ENCODE data around the gene WDR82. TPM values are rescaled to one million over a fixed set of nuclear protein-coding genes. Genes with fewer than 3 reads are reported as not detected.

The WDR82 gene
- total and polyA plus RNA-seq, 2 experiments from 2014 or later, result 25.2 to 71.8 TPM

DNA sequence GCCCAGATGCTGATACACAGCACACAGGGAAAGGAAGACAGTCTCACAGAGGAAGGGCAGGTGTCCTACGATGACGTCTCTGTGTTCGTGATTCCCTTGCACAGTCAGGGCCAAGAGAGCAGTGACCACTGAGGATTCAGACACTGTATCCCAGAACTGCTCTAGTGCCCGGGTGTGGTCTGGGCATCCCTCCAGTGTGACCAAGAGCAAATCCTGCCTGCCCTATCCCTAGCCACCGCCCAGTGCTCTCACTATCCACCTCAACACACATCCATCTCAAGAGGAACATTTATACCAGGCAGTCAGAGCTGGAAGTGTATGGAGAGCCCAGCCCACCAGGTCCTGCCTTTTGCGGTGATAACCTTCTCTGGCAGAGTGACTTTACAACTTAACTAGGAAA, 28.8 kb downstream of the WDR82 start:
- no peaks in the 10 kb centered on the region for H3K9me3 Mint-ChIP-seq
- no peak for DNase-seq (ENCODE audit: low spot score)
- peaks cover 25% of the 10 kb centered on the region for H3K27me3 ChIP-seq (ENCODE audit: insufficient read depth)
- peaks cover 25% of the 10 kb centered on the region; the same call in 2 of the 3 replicates for H3K36me3 Mint-ChIP-seq (ENCODE audit: low read depth)
- H3K27me3 Mint-ChIP-seq (ENCODE audit: insufficient read depth, low read depth, poor library complexity), result peaks cover 41% of the 10 kb centered on the region
- no peaks in the 10 kb centered on the region for H3K79me2 ChIP-seq (replicated peaks; ENCODE audit: insufficient read depth)
- H4K20me1 ChIP-seq (replicated peaks; ENCODE audit: insufficient read depth), result peaks cover 9% of the 10 kb centered on the region; the same call in 1 of the 2 replicates
- peaks cover 8% of the 10 kb centered on the region for H3F3A ChIP-seq (replicated peaks; ENCODE audit: low read depth)
- H3K27ac ChIP-seq (ENCODE audit: low read depth), result no peak overlapping the region
- ATAC-seq, result no peak
- H3K4me1 Mint-ChIP-seq, result peaks cover 5% of the 10 kb centered on the region; the same call in 2 of the 3 replicates
- H2AFZ ChIP-seq, result no peak overlapping the region
- H3K9me2 ChIP-seq (ENCODE audit: insufficient read depth), result no peaks in the 10 kb centered on the region
- H3K36me3 ChIP-seq (ENCODE audit: insufficient read depth), result peaks cover 9% of the 10 kb centered on the region
- no peak overlapping the region for H3K4me3 ChIP-seq
- no peak overlapping the region for H3K4me2 ChIP-seq
- no peak for TF ChIP-seq CREB1 (CRISPR knock-in tag; IDR thresholded peaks at IDR 0.05; ENCODE audit: low read depth)
- TF ChIP-seq, protein P1, sequence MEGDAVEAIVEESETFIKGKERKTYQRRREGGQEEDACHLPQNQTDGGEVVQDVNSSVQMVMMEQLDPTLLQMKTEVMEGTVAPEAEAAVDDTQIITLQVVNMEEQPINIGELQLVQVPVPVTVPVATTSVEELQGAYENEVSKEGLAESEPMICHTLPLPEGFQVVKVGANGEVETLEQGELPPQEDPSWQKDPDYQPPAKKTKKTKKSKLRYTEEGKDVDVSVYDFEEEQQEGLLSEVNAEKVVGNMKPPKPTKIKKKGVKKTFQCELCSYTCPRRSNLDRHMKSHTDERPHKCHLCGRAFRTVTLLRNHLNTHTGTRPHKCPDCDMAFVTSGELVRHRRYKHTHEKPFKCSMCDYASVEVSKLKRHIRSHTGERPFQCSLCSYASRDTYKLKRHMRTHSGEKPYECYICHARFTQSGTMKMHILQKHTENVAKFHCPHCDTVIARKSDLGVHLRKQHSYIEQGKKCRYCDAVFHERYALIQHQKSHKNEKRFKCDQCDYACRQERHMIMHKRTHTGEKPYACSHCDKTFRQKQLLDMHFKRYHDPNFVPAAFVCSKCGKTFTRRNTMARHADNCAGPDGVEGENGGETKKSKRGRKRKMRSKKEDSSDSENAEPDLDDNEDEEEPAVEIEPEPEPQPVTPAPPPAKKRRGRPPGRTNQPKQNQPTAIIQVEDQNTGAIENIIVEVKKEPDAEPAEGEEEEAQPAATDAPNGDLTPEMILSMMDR (conservative IDR thresholded peaks at IDR 0.05; ENCODE audit: low read depth in 2 of 2), result no peak
- TF ChIP-seq EZH2 (IDR thresholded peaks at IDR 0.05; ENCODE audit: low read depth, unreplicated experiment), result no peak
- no peak for TF ChIP-seq STAT1 (IDR thresholded peaks at IDR 0.05; ENCODE audit: unreplicated experiment)
- no peak for TF ChIP-seq ZNF114 (CRISPR knock-in tag; IDR thresholded peaks at IDR 0.05)
- TF ChIP-seq POLR2AphosphoS5 (IDR thresholded peaks at IDR 0.05; ENCODE audit: low read depth), result peak; percentile 37
- H3K4me3 Mint-ChIP-seq, result no peak overlapping the region
- H3K4me1 ChIP-seq (ENCODE audit: insufficient read depth), result peaks cover 11% of the 10 kb centered on the region; the same call in 1 of the 2 replicates
- H3K27ac Mint-ChIP-seq, result no peak overlapping the region

DNA sequence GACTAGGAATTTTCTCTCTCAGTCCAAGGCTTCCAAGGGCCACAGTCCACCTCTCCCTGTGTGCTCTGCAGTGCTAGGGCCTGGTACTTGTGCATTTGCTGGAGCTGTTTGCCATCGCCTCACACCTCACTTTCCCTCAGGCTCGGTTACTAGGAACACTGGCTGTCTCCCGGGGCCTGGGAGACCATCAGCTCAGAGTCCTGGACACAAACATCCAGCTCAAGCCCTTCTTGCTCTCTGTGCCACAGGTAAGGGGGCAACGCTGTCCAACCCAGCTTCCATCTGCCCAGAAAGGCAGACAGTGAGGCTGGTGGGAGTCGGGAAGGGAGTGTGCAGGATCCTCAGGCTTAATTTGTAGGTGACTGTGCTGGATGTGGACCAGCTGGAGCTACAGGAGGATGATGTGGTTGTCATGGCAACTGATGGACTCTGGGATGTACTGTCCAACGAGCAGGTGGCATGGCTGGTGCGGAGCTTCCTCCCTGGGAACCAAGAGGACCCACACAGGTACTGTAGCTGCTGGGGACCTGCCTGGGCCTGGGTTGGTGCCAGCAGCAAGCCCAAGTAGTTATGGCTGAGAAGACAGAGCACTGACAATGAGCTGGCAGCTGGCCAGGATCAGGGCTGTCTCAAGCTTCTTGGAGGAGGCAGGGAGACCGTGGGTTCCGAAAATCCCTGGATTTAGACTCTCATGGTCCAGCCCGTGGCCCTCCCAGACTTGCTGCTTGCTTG, 29.5 kb downstream of the WDR82 start:
- no peak overlapping the region for H3K4me2 ChIP-seq
- 0 out of 2 replicates have a peak, but pooled peaks cover 8% of the 10 kb centered on the region for H4K20me1 ChIP-seq (replicated peaks; ENCODE audit: insufficient read depth)
- Mint-ChIP-seq H3K27ac (no peak overlapping the region), H3K9me3 (no peaks in the 10 kb centered on the region), H3K27me3 (ENCODE audit: insufficient read depth, low read depth, poor library complexity) (peaks cover 48% of the 10 kb centered on the region), H3K4me3 (no peak overlapping the region), H3K4me1 (peaks cover 5% of the 10 kb centered on the region), H3K36me3 (ENCODE audit: low read depth) (peaks cover 18% of the 10 kb centered on the region; the same call in 2 of the 3 replicates)
- H3K79me2 ChIP-seq (replicated peaks; ENCODE audit: insufficient read depth), result no peaks in the 10 kb centered on the region
- H3K27ac ChIP-seq (ENCODE audit: low read depth), result no peak overlapping the region
- ATAC-seq (no peak), DNase-seq (ENCODE audit: low spot score) (no peak)
- peaks cover 32% of the 10 kb centered on the region for H3K27me3 ChIP-seq (ENCODE audit: insufficient read depth)
- no peak overlapping the region for H3K4me3 ChIP-seq
- H3K36me3 ChIP-seq (ENCODE audit: insufficient read depth), result peaks cover 6% of the 10 kb centered on the region
- H3F3A ChIP-seq (replicated peaks; ENCODE audit: low read depth), result peaks cover 8% of the 10 kb centered on the region
- H3K9me2 ChIP-seq (ENCODE audit: insufficient read depth), result no peaks in the 10 kb centered on the region
- no peak overlapping the region for H2AFZ ChIP-seq
- peaks cover 11% of the 10 kb centered on the region; the same call in 1 of the 2 replicates for H3K4me1 ChIP-seq (ENCODE audit: insufficient read depth)
- TF ChIP-seq NANOG (IDR thresholded peaks at IDR 0.05; ENCODE audit: borderline replicate concordance), result no peak
- no peak for TF ChIP-seq CREB1 (CRISPR knock-in tag; IDR thresholded peaks at IDR 0.05; ENCODE audit: low read depth)
- TF ChIP-seq, protein P2, sequence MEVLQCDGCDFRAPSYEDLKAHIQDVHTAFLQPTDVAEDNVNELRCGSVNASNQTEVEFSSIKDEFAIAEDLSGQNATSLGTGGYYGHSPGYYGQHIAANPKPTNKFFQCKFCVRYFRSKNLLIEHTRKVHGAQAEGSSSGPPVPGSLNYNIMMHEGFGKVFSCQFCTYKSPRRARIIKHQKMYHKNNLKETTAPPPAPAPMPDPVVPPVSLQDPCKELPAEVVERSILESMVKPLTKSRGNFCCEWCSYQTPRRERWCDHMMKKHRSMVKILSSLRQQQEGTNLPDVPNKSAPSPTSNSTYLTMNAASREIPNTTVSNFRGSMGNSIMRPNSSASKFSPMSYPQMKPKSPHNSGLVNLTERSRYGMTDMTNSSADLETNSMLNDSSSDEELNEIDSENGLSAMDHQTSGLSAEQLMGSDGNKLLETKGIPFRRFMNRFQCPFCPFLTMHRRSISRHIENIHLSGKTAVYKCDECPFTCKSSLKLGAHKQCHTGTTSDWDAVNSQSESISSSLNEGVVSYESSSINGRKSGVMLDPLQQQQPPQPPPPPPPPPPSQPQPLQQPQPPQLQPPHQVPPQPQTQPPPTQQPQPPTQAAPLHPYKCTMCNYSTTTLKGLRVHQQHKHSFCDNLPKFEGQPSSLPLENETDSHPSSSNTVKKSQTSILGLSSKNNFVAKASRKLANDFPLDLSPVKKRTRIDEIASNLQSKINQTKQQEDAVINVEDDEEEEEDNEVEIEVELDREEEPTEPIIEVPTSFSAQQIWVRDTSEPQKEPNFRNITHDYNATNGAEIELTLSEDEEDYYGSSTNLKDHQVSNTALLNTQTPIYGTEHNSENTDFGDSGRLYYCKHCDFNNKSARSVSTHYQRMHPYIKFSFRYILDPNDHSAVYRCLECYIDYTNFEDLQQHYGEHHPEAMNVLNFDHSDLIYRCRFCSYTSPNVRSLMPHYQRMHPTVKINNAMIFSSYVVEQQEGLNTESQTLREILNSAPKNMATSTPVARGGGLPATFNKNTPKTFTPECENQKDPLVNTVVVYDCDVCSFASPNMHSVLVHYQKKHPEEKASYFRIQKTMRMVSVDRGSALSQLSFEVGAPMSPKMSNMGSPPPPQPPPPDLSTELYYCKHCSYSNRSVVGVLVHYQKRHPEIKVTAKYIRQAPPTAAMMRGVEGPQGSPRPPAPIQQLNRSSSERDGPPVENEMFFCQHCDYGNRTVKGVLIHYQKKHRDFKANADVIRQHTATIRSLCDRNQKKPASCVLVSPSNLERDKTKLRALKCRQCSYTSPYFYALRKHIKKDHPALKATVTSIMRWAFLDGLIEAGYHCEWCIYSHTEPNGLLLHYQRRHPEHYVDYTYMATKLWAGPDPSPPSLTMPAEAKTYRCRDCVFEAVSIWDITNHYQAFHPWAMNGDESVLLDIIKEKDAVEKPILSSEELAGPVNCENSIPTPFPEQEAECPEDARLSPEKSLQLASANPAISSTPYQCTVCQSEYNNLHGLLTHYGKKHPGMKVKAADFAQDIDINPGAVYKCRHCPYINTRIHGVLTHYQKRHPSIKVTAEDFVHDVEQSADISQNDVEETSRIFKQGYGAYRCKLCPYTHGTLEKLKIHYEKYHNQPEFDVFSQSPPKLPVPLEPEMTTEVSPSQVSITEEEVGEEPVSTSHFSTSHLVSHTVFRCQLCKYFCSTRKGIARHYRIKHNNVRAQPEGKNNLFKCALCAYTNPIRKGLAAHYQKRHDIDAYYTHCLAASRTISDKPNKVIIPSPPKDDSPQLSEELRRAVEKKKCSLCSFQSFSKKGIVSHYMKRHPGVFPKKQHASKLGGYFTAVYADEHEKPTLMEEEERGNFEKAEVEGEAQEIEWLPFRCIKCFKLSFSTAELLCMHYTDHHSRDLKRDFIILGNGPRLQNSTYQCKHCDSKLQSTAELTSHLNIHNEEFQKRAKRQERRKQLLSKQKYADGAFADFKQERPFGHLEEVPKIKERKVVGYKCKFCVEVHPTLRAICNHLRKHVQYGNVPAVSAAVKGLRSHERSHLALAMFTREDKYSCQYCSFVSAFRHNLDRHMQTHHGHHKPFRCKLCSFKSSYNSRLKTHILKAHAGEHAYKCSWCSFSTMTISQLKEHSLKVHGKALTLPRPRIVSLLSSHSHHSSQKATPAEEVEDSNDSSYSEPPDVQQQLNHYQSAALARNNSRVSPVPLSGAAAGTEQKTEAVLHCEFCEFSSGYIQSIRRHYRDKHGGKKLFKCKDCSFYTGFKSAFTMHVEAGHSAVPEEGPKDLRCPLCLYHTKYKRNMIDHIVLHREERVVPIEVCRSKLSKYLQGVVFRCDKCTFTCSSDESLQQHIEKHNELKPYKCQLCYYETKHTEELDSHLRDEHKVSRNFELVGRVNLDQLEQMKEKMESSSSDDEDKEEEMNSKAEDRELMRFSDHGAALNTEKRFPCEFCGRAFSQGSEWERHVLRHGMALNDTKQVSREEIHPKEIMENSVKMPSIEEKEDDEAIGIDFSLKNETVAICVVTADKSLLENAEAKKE (CRISPR knock-in tag; IDR thresholded peaks at IDR 0.05), result no peak
- TF ChIP-seq, protein P3, sequence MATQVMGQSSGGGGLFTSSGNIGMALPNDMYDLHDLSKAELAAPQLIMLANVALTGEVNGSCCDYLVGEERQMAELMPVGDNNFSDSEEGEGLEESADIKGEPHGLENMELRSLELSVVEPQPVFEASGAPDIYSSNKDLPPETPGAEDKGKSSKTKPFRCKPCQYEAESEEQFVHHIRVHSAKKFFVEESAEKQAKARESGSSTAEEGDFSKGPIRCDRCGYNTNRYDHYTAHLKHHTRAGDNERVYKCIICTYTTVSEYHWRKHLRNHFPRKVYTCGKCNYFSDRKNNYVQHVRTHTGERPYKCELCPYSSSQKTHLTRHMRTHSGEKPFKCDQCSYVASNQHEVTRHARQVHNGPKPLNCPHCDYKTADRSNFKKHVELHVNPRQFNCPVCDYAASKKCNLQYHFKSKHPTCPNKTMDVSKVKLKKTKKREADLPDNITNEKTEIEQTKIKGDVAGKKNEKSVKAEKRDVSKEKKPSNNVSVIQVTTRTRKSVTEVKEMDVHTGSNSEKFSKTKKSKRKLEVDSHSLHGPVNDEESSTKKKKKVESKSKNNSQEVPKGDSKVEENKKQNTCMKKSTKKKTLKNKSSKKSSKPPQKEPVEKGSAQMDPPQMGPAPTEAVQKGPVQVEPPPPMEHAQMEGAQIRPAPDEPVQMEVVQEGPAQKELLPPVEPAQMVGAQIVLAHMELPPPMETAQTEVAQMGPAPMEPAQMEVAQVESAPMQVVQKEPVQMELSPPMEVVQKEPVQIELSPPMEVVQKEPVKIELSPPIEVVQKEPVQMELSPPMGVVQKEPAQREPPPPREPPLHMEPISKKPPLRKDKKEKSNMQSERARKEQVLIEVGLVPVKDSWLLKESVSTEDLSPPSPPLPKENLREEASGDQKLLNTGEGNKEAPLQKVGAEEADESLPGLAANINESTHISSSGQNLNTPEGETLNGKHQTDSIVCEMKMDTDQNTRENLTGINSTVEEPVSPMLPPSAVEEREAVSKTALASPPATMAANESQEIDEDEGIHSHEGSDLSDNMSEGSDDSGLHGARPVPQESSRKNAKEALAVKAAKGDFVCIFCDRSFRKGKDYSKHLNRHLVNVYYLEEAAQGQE (IDR thresholded peaks at IDR 0.05; ENCODE audit: unreplicated experiment), result no peak

Measured in GM23338 (cell line).